DOHH2 (cell line): ENCODE measurements around the gene CHPF2.

Experiments used
- H3F3A ChIP-seq: fragments of 200-600 bp; sonication (generic), shearing (Covaris generic); 2 replicates; pipeline ENCODE4 v1.6.0; 2016; ENCODE audit warnings: antibody characterized with exemption, mild to moderate bottlenecking; ENCODE audit not compliant: control insufficient read depth, insufficient read depth
- H3K27ac ChIP-seq: fragments of 200-600 bp; sonication (generic); 2 replicates; pipeline ENCODE4 v1.5.1; 2014; ENCODE audit warnings: low read depth, mild to moderate bottlenecking, low read length, moderate library complexity
- H3K27me3 ChIP-seq: fragments of 200-600 bp; sonication (generic); 2 replicates; pipeline ENCODE4 v1.6.1; 2014; ENCODE audit warnings: mild to moderate bottlenecking, low read length, mixed read lengths; ENCODE audit not compliant: control insufficient read depth
- H3K36me3 ChIP-seq: fragments of 200-600 bp; sonication (generic); 2 replicates; pipeline ENCODE4 v1.6.1; 2014; ENCODE audit warnings: mild to moderate bottlenecking, low read length, moderate library complexity, mixed read lengths; ENCODE audit not compliant: control insufficient read depth
- H3K4me1 ChIP-seq: fragments of 200-600 bp; sonication (generic); 2 replicates; pipeline ENCODE4 v1.6.1; 2014; ENCODE audit warnings: mild to moderate bottlenecking, low read length, mixed read lengths; ENCODE audit not compliant: control insufficient read depth
- H3K4me2 ChIP-seq: fragments of 200-600 bp; sonication (generic); 2 replicates; pipeline ENCODE4 v1.6.0; 2014; ENCODE audit warnings: mild to moderate bottlenecking, low read length, moderate library complexity
- H3K4me3 ChIP-seq: fragments of 200-600 bp; sonication (generic); 2 replicates; pipeline ENCODE4 v1.5.1; 2014; ENCODE audit warnings: mild to moderate bottlenecking, low read length, mixed read lengths
- H3K79me2 ChIP-seq: fragments of 200-600 bp; sonication (generic); 2 replicates; pipeline ENCODE4 v1.6.1; 2014; ENCODE audit warnings: mild to moderate bottlenecking, low read length, mixed read lengths; ENCODE audit not compliant: control insufficient read depth
- H3K9me2 ChIP-seq: fragments of 200-600 bp; sonication (generic); replicated peaks from 2 replicates; pipeline ENCODE4 v1.6.1; 2014; ENCODE audit warnings: mild to moderate bottlenecking, low read length, mixed read lengths; ENCODE audit not compliant: control insufficient read depth
- H3K9me3 ChIP-seq: fragments of 200-600 bp; sonication (generic); 2 replicates; pipeline ENCODE4 v1.6.1; 2014; ENCODE audit warnings: antibody characterized with exemption, low read length, mixed read lengths; ENCODE audit not compliant: control insufficient read depth, insufficient read depth
- H4K20me1 ChIP-seq: fragments of 200-600 bp; sonication (generic); 2 replicates; pipeline ENCODE4 v1.6.0; 2014; ENCODE audit warnings: low read depth, mild to moderate bottlenecking, antibody characterized with exemption, low read length, moderate library complexity; ENCODE audit not compliant: control insufficient read depth, insufficient read depth
- CTCF ChIP-seq: fragments of 200-600 bp; sonication (generic); IDR thresholded peaks from one replicate; pipeline ENCODE4 v1.5.1; 2014; ENCODE audit warnings: antibody characterized with exemption, mild to moderate bottlenecking, low read depth, low read length; ENCODE audit not compliant: poor library complexity, severe bottlenecking
- EZH2phosphoT487 ChIP-seq: fragments of 200-600 bp; sonication (generic); IDR thresholded peaks from 2 replicates; pipeline ENCODE4 v1.6.1; 2017; ENCODE audit warnings: borderline replicate concordance, mild to moderate bottlenecking, antibody characterized with exemption, low read length, moderate library complexity, mixed read lengths

Gene CHPF2

GRCh38 chr7:151237244-151238189 is 5.2 kb downstream of the CHPF2 start:
- Histone ChIP-seq H3K9me2 (no peaks in the 10 kb centered on the region), H3F3A (no peaks in the 10 kb centered on the region), H3K36me3 (peaks cover 44% of the 10 kb centered on the region), H3K9me3 (no peaks in the 10 kb centered on the region), H3K4me2 (no peak overlapping the region), H3K4me3 (no peak overlapping the region), H3K4me1 (peaks cover 21% of the 10 kb centered on the region), H3K27ac (no peak overlapping the region), H4K20me1 (0 out of 2 replicates have a peak, but pooled peaks cover 7% of the 10 kb centered on the region), H3K27me3 (no peaks in the 10 kb centered on the region), H3K79me2 (peaks cover 27% of the 10 kb centered on the region)
- no peak for TF ChIP-seq EZH2phosphoT487
- no peak for TF ChIP-seq CTCF

GRCh38 chr7:151238190-151238810 is 6.0 kb downstream of the CHPF2 start:
- H4K20me1 ChIP-seq: 0 out of 2 replicates have a peak, but pooled peaks cover under 1% of the 10 kb centered on the region
- TF ChIP-seq CTCF (no peak), EZH2phosphoT487 (no peak)

GRCh38 chr7:151238924-151239836 is 6.9 kb downstream of the CHPF2 start:
- no peak overlapping the region for H3K27ac ChIP-seq

More at GRCh38 chr7:151238190-151238810, 6.0 kb downstream of the CHPF2 start:
- Histone ChIP-seq H3K36me3 (peaks cover 40% of the 10 kb centered on the region), H3K4me2 (no peak overlapping the region), H3K4me3 (no peak overlapping the region), H3K4me1 (peaks cover 22% of the 10 kb centered on the region), H3K9me2 (no peaks in the 10 kb centered on the region), H3F3A (no peaks in the 10 kb centered on the region), H3K27me3 (no peaks in the 10 kb centered on the region), H3K27ac (no peak overlapping the region), H3K9me3 (no peaks in the 10 kb centered on the region), H3K79me2 (peaks cover 19% of the 10 kb centered on the region)

More at GRCh38 chr7:151238924-151239836, 6.9 kb downstream of the CHPF2 start:
- Histone ChIP-seq H3K4me2 (no peak overlapping the region), H3F3A (no peaks in the 10 kb centered on the region), H4K20me1 (no peaks in the 10 kb centered on the region), H3K79me2 (peaks cover 10% of the 10 kb centered on the region), H3K27me3 (peaks cover 6% of the 10 kb centered on the region; the same call in 1 of the 2 replicates), H3K9me2 (no peaks in the 10 kb centered on the region), H3K4me1 (peaks cover 22% of the 10 kb centered on the region), H3K9me3 (no peaks in the 10 kb centered on the region), H3K36me3 (peaks cover 38% of the 10 kb centered on the region), H3K4me3 (no peak overlapping the region)
- TF ChIP-seq EZH2phosphoT487 (no peak), CTCF (no peak)
